COLO829 (cell line): ENCODE data around the gene ZDHHC18.
A peak's percentile ranks its signal among the peaks of the same experiment; 100 is the strongest.
"Not testable (repeated sequence)": the region's sequence is repeated elsewhere in the genome, so short reads cannot be mapped to it uniquely, and the experiment has no call there.

Experiments
- DNase-seq: peaks from one replicate; pipeline ENCODE4 v3.0.0; 2012; ENCODE audit warnings: low spot score

ZDHHC18 gene

GRCh38 chr1:26858891-26859640 lies 32.6 kb downstream of the ZDHHC18 start:
- DNase-seq = no peak

GRCh38 chr1:26861286-26861701 lies 34.8 kb downstream of the ZDHHC18 start:
- DNase-seq = no peak

GRCh38 chr1:26861889-26862378 lies 35.4 kb downstream of the ZDHHC18 start:
- DNase-seq = no peak

GRCh38 chr1:26862781-26863684 lies 36.5 kb downstream of the ZDHHC18 start, which contains the start of gene SFN:
SFN (plus strand) TSS chr1:26863149; CDS start chr1:26863213, 64 bp downstream.
- no peak for DNase-seq

- DNase-seq = no peak
Measured at GRCh38 chr1:26863685-26864077, 37.2 kb downstream of the ZDHHC18 start.

GRCh38 chr1:26864610-26865480 lies 38.4 kb downstream of the ZDHHC18 start:
- DNase-seq = peak; percentile 67

- not testable (repeated sequence) for DNase-seq
Measured at GRCh38 chr1:26873097-26873496, 46.6 kb downstream of the ZDHHC18 start.

GRCh38 chr1:26874896-26875295 lies 48.4 kb downstream of the ZDHHC18 start:
- no peak for DNase-seq

- no peak for DNase-seq
Measured at GRCh38 chr1:26877326-26877725, 50.8 kb downstream of the ZDHHC18 start.

GRCh38 chr1:26879793-26880192 lies 53.3 kb downstream of the ZDHHC18 start:
- no peak for DNase-seq

GRCh38 chr1:26881611-26882010 lies 55.1 kb downstream of the ZDHHC18 start:
- DNase-seq = not testable (repeated sequence)

- DNase-seq = no peak
Measured at GRCh38 chr1:26882696-26883463, 56.4 kb downstream of the ZDHHC18 start.

GRCh38 chr1:26887125-26887524 lies 60.6 kb downstream of the ZDHHC18 start:
- DNase-seq = no peak

GRCh38 chr1:26888231-26888630 lies 61.7 kb downstream of the ZDHHC18 start:
- no peak for DNase-seq

- DNase-seq = peak; percentile 77
Measured at GRCh38 chr1:26889551-26890466, 63.3 kb downstream of the ZDHHC18 start, which contains the start of gene GPN2. GPN2 (minus strand) TSS chr1:26890283; CDS start chr1:26890096, 187 bp downstream.

GRCh38 chr1:26890467-26890796 lies 63.9 kb downstream of the ZDHHC18 start:
- DNase-seq = no peak

GRCh38 chr1:26894263-26894662 lies 67.8 kb downstream of the ZDHHC18 start:
- no peak for DNase-seq

GRCh38 chr1:26897351-26897750 lies 70.9 kb downstream of the ZDHHC18 start:
- no peak for DNase-seq

- DNase-seq = peak; percentile 93
Measured at GRCh38 chr1:26900001-26900814, 73.7 kb downstream of the ZDHHC18 start, which contains the start of gene GPATCH3. GPATCH3 (minus strand) TSS chr1:26900467; CDS start chr1:26900442, 25 bp downstream.
